NCI-H2107 treated with DMSO at 0.1 percent for 48 hours (cell line): ENCODE measurements around the gene ALDH1A1.

Experiments used
- DNase-seq: peaks from one replicate; lab custom pipeline; 2025; ENCODE audit not compliant: unreplicated experiment; lab: John Stamatoyannopoulos, UW

The ALDH1A1 gene

GRCh38 chr9:72952914-72953313, at the start of gene ALDH1A1:
Gene ALDH1A1 (minus strand): TSS chr9:72953053. CDS start chr9:72953000, 53 bp downstream.
- DNase-seq = no peak

GRCh38 chr9:73001860-73002259, 49.0 kb upstream of the ALDH1A1 start:
- DNase-seq = no peak

- no peak for DNase-seq
These were observed 45.5 kb upstream of the ALDH1A1 start for GRCh38 chr9:72998363-72998762.

DNA sequence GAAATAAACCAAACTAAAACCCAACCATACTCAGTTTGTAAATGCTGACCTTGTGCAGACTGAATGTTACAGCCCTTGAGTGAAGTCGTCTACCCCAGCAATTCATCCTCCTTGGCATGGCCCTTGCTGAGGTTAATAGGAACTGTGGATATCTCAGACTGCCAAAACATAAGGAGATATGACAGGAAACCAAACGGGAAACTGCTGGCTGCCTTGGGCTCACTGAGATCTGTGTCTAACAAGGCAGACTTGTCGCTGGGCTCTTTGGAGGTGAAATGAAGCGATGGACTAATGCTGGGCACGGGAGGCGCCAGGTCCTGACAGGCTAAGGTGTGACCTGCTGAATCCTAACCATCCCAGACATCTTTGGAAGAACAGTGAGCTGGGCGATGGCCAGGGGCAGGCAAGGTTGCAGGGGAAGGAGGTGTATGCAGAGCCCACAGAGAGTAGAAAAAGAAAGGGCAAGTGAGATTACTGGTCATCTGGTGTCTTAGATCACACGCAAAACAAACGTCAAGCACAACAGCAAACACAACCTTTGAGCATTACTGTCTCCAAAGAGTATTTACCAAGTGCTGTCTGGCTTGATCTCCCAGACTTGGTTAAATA, 44.6 kb upstream of the ALDH1A1 start:
- no peak for DNase-seq

GRCh38 chr9:72996684-72997314, 43.9 kb upstream of the ALDH1A1 start:
- no peak for DNase-seq

GRCh38 chr9:72996114-72996513, 43.3 kb upstream of the ALDH1A1 start:
- DNase-seq = no peak

GRCh38 chr9:72995131-72996024, 42.5 kb upstream of the ALDH1A1 start:
- no peak for DNase-seq

DNA sequence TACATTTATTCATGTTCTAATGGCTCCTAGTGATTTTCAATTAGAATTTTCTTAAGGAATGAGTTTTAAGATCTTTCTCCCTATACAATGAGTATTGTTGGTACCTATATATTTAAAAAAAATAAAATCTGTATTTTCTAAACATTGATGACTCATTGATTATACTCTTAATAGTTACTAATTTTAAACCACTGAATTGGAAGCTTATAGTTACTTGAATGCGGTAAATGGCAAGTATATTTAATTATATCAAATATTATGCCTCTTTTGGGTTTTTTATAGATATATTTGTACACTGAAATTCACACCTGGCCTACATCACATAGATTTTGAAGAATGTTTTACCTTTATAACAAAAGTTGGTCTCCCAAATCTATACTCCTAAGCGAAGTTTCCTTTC, 38.9 kb upstream of the ALDH1A1 start:
- no peak for DNase-seq

- no peak for DNase-seq
These were observed 37.7 kb upstream of the ALDH1A1 start for GRCh38 chr9:72990397-72991182.

DNA sequence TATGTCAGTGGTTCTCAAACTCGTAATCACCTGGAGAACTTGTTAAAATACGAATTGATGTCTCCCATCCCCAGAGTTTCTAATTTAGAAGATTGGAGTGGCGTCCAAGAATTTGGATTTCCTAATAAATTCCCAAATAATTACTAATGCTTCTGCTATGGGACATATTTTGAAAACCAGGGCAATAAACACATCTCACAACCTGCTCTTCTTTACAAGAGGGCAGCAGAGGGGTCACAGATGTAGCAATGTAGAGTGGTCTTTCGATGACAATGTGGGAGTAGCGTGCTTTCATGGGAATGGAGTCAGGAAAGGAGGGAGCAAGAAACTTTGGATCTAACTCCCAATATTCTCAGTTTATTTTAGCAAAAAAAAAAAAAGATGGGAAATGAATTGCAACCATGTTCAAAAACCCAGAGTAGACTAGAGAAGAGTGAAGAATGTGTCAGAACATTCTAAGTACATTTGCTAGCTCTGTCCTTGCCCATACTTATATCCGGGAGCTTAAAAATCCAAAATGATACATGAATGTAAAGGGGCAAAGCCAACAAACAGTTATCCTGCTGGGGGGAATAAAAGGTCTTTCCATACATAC, 33.8 kb upstream of the ALDH1A1 start:
- no peak for DNase-seq

DNA sequence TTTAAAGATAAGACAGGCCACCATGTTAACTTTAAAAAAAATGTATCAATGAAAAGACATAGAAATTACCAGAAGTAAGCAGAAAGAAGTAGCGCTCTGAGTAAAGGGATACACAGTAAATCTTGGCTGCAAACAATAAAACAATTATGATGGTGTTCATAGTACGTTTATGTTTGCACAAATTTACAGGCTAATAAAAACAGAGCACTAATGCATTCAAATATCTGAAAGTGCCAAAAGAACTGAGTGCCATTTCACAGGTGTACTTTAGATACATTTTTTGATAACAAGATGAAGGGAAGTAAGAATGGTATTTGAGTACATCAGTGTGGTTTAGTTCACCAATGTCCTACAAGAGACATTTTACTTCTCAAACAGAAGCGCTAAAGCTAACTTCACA, 32.9 kb upstream of the ALDH1A1 start:
- no peak for DNase-seq

GRCh38 chr9:72984991-72985390, 32.1 kb upstream of the ALDH1A1 start:
- no peak for DNase-seq

DNA sequence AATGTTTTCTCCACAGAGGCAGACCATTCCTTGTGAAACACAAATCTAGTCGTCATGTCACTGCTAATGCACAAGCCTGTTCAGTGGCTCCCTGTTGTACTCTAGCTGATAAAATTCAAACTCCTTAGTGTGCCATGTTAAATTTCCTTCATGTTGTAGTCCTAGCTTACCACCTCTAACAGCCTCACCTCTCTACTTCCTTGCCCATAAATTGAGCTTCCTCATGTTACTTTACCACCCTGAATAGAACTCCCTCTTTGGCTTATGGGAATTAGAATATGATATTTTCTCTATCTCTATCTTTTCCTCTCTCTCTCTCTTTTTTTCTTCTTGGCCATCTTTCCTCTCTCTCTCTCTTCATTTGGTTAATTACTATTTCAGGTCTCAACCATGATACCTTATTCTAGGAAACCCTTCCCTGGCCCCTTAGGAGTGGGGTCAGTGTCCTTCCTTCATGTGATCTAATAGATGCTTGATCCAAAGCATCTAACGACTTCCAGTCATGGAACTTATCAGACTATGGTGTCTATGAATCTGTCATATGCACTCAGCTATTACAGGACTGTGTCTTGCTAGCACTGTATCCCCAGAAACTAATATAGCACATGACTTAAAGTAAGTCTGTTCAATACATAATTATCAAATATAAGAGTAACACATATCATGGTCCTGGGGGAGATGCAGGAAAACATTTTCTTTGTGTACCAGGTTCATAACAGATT, 31.5 kb upstream of the ALDH1A1 start:
- DNase-seq = no peak

- no peak for DNase-seq
These were observed 30.8 kb upstream of the ALDH1A1 start for GRCh38 chr9:72983512-72984225.

GRCh38 chr9:72983056-72983455, 30.2 kb upstream of the ALDH1A1 start:
- no peak for DNase-seq

GRCh38 chr9:72982146-72982799, 29.4 kb upstream of the ALDH1A1 start:
- DNase-seq = no peak

- no peak for DNase-seq
These were observed 28.6 kb upstream of the ALDH1A1 start for GRCh38 chr9:72981433-72981832.

- DNase-seq = no peak
These were observed 27.9 kb upstream of the ALDH1A1 start for GRCh38 chr9:72980600-72981265.
